ENCODE results near the gene GPR17.

Gene GPR17

GRCh38 chr2:127614731-127615130, 31.2 kb upstream of the GPR17 start:
- no peak for DNase-seq

- no peak for DNase-seq
Measured at GRCh38 chr2:127615511-127616166, 30.3 kb upstream of the GPR17 start.

DNA sequence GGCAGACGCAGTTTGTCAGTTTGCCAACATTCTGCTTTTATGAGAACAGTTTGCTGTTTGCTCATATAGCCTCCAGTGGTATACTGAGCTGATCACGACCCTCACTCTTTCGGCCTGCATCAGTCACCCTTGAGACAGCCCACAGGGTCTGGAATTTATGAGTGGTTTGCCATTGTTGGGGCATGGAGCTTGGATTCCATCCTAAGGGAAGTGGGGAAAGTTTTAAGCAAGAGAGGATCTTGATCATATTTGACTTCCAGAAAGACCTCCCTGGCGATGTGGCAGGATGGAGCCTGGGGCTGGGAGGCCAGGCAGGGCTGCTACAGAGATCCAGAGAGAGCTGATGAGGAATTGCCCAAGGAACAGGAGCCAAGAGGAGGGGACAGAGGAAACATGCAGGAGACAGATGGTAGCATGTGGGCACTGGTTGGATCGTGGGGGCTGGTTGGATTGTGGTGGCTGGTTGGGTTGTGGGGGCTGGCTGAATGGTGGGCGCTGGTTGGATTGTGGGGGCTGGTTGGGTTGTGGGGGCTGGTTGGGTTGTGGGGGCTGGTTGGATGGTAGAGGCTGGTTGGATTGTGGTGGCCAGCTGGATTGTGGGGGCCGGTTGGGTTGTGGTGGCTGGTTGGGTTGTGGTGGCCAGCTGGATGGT, 27.3 kb upstream of the GPR17 start:
- no peak for DNase-seq

GRCh38 chr2:127619203-127619590, 26.8 kb upstream of the GPR17 start:
- DNase-seq: no peak

DNA sequence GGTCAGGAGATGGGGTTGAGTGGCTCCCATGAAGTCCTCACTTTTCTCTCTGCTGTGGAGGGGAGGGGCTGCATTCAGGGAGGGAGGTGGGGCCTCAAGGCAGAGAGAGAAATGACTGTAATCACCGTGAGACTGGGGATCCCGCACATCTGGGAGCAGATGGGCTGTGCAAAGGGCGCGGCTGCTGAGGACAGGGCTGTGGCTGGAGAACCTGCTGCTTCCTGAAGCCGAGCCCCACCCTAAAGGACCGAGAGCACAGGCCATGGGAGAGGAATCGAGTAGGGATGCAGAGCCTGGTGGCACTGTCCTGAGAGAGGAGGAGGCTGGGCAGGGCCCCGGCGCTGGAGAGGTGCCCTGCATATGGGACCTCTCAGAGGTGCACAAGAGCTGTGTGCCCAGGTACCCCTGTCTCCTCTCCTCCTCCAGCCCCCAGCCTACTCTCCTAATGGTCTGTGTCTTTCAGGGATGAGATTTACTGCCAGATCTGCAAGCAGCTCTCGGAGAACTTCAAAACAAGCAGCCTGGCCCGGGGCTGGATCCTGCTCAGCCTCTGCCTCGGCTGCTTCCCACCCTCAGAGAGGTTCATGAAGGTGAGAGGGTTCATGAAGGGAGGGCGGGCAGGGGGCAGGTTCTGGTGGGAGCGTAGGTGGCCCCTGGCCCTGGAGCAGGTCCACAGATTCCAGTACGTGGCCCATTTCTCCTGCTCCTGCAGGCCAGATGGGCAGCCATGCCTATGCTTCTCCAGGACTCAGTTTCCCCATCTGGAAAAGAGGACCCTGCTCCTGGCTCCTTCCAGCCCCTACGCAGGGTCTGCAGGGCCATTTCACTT, 25.9 kb upstream of the GPR17 start:
- no peak for DNase-seq

DNA sequence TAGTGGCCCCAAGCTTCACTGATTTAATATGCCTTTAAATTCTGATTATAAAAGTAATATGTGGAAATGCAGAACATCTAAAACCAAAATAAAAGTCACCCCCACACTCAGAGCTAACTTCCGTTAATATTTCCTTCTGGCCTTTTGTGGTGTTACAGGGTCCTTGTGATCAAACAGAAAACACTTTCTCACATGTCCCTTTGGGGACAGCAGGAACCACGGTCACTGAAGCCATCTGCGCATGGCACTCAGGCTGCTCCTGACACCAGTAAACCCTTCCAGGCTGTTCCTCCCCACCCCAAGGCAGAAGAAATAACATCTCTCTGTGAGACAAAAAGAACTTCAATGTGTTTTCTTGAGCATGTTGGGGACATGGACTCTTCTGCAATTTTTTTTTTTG, 25.1 kb upstream of the GPR17 start:
- no peak for DNase-seq

GRCh38 chr2:127621981-127622431, 23.9 kb upstream of the GPR17 start:
- DNase-seq: no peak

DNA sequence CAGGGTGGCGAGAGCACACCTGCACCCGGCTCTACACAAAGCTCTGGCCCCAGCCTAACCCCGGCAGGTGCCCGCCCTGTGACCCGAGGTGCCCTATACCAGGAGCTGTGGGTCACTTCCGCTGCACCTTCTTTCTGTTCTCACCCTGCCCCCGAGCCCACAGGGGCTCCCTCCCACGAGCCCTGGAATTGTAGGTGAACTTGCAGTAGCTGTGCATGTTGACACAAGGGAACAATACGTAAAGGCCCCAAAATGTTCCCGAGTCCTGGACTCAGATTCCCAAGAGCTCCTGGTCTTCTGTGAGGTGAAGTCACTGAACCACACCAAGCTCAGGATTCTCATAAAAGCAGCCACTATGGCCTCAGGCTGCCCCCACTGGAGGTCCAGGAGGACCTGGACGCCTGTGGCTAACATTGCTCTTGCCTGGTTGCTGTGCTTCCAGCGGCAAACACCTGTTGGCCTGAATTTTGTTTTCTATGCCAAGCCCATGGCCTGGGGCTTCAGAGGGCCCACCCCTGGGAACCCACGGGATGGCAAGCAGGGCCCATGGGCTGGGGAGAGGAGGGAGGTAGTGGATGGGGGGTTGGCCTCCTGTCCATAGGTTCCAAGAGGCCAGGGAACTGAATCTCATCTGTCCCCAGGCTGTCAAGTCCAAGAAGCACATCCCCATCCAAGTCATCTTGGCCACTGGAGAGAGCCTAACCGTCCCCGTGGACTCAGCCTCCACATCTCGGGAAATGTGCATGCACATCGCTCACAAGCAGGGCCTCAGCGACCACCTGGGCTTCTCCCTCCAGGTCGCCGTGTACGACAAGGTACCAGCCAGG, 23.2 kb upstream of the GPR17 start:
- no peak for DNase-seq

GRCh38 chr2:127623388-127624319, 22.3 kb upstream of the GPR17 start:
- DNase-seq: no peak

DNA sequence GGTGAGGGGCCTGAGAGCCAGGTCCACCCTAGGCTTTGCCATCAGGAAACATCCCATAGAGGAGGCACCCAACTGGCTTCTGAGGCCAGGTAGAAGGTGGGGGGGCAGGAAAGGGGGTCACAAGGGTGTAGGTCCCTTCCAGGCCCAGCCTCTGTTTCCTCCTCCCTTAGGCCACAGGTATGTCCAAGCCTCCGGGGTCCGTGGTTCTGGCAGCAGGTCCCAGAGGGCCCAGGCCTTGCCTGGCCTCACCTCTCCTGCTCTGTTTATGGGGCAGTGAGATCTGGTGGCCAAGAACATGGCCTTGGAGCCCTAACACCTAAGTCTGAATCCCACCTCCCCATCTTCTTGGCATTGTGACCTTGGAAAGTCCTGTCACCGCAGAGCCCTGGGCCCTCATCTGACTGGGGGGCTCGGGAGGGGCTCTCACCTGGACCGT, 21.6 kb upstream of the GPR17 start:
- no peak for DNase-seq

DNA sequence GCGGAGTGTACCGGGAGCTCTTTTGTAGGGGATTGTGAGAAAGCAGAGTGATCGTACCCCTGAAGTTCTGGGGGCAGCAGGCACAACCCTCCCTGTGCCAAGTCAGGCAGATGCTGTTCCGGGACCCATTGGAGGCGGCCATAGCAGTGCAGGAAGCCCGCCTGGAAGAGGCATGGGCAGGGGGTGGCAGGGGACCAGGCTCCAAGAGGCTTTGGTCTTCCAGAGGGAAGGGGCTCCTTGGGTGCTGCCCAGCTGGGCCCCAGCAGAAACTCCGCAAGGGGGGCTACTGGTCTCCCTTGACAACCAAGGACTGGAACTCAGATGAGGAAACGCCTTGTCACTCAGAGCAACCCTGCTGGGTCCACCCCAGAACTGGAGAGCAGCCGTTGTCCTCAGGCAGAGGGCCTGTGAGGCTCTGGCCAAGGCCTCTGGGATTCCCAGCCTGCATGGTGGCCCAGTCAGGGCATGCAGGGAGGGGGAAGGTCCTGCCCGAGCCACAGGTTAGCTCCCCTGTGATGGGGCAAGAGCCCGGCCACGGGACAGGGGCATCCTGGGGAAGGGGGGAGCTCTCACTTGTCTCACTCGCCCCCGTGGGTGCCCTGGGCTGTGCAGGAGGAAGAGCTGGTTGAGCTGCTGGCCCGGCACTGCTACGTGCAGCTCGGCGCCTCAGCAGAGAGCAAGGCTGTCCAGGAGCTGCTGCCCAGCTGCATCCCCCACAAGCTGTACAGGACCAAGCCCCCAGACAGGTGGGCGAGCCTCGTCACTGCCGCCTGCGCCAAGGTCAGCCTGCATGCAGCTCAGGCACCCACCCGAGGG, 21.0 kb upstream of the GPR17 start:
- no peak for DNase-seq

- DNase-seq: no peak
Measured at GRCh38 chr2:127625572-127625951, 20.4 kb upstream of the GPR17 start.

- DNase-seq: no peak
Measured at GRCh38 chr2:127626175-127626574, 19.8 kb upstream of the GPR17 start.

- no peak for DNase-seq
Measured at GRCh38 chr2:127626917-127627739, 18.8 kb upstream of the GPR17 start.

DNA sequence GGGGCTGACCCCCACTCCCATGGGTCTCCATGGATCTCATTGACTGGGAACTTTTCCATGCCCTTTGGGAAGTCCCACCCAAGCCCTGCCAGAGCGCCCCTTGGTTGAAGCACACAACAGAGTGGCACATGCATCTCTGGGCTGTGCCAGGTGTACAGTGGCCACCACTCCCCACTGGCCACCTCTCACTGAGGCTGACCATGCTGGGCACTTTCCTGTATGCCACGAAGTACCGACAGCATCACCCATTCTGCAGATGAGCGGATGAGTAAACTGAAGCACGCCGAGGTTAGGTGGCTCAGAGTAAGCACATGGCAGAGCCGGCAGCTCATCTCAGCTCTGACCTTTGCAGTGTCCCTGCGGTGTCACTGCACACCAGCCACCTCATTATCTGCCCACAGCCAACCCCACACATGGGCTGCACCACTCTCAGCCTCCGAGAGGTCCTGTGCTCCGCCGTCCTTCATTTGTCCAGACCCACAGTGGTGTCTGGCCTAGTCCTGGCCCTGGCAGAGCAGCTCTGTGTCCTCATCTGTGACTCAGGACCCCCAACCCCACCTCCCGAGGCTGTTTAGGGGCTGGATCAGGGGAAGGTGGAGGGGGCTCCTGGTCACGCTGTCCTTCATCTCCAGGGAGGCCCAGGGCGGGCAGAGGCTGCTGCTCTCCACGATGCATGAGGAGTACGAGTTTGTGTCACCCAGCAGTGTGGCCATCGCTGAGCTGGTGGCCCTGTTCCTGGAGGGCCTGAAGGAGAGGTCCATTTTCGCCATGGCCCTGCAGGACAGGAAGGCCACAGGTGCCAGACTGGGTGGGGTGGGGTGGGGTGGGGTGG, 18.0 kb upstream of the GPR17 start:
- DNase-seq: no peak

- DNase-seq: no peak
Measured at GRCh38 chr2:127628767-127629614, 17.0 kb upstream of the GPR17 start.

DNA sequence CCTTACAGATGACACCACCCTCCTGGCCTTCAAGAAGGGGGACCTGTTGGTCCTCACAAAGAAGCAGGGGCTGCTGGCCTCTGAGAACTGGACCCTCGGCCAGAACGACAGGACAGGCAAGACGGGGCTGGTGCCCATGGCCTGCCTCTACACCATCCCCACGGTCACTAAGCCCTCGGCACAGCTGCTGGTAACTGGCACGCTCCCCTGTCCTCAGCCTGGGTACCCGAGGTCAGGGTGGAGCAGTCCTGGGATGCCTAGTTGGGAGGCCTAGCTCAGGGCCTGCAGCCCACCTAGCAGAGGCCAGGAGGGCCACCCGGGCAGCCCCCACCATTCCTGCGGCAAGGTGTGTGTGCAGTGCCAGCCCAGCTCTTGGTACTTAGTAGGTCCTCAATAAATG, 16.3 kb upstream of the GPR17 start:
- DNase-seq: no peak
